Muscle of back (tissue), 11 donors: ENCODE results near the gene NPLOC4. TPM values are rescaled to one million over a fixed set of nuclear protein-coding genes. Genes with fewer than 3 reads are reported as not detected.
"Not testable (repeated sequence)": the region's sequence is repeated elsewhere in the genome, so short reads cannot be mapped to it uniquely, and the experiment has no call there.

Experiments
- DNase-seq, 3 donors: peaks; one replicate each; pipeline versions ENCODE4 v3.0.0 to v3.0.0-alpha.2; 2013
- polyA plus RNA-seq, 10 donors: library from polyadenylated mRNA; unstranded; fragments of 120-200 nt; gene quantifications; one replicate each; pipeline ENCODE4 v1.2.1, GENCODE V29; 2013; ENCODE audit not compliant: insufficient read length in 10 of 10

NPLOC4 gene
- polyA plus RNA-seq, 10 donors: 43.8 to 57.8 (median 50.6) TPM

- DNase-seq: no peak
Measured at GRCh38 chr17:81591971-81592370, 44.9 kb downstream of the NPLOC4 start.

- no peak for DNase-seq
Measured at GRCh38 chr17:81590121-81590520, 46.8 kb downstream of the NPLOC4 start.

- no peak for DNase-seq
Measured at GRCh38 chr17:81589612-81590011, 47.3 kb downstream of the NPLOC4 start.

- DNase-seq: no peak
Measured at GRCh38 chr17:81586096-81586495, 50.8 kb downstream of the NPLOC4 start.

DNA sequence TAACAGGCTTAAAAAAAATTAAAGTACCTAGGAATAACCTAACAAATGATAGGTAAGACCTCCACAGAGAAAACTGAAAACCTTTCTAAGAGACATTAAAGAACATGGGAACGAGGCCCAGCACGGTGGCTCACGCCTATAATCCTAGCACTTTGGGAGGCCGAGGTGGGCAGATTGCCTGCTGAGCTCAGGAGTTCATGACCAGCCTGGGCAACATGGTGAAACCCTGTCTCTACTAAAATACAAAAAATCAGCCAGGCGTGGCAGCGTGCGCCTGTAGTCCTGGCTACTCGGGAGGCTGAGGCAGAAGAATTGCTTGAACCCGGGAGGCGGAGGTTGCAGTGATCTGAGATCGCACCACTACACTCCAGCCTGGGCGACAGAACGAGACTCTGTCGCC lies 52.1 kb downstream of the NPLOC4 start:
- not testable (repeated sequence) for DNase-seq

GRCh38 chr17:81583589-81584342 lies 53.1 kb downstream of the NPLOC4 start:
- no peak for DNase-seq

DNA sequence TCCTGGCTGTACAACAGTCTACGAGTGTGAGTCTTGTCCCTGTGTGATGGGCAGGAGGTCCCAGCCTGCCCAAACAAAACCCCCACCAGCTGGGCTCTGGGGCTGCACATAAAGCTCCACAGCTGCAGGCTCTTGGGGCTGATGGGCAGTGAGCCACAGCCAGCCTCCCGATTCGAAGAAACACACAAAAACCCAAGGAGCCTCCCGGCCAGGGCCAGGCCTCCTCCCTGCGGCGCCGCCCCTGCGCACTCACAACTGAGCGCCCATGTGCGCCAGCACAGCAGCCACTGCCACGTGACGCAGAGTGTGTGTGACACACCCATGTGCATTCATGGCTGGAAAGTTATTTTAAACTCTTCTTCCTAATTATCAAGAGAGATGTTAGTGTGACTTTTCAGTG lies 54.2 kb downstream of the NPLOC4 start:
- no peak for DNase-seq

GRCh38 chr17:81582341-81582740 lies 54.6 kb downstream of the NPLOC4 start:
- no peak for DNase-seq

DNA sequence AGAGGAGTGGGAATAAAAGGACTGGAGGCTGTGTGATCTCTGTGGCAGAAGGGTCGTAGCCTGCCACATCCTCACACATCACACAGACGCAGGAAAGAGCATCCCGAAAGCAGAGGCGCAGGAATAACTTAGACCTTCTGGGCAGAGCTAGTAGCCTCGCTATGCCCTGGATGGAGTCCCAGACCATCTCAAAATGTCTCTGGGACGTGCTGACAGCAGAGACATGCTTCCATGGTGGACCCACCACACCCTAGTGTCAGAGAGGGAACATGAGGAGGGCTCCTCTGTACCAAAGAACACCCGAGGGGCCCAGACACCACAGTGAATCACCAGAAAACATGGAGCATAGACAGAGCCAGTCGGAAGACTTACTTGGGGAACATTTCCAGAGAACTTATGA lies 55.2 kb downstream of the NPLOC4 start:
- no peak for DNase-seq

DNA sequence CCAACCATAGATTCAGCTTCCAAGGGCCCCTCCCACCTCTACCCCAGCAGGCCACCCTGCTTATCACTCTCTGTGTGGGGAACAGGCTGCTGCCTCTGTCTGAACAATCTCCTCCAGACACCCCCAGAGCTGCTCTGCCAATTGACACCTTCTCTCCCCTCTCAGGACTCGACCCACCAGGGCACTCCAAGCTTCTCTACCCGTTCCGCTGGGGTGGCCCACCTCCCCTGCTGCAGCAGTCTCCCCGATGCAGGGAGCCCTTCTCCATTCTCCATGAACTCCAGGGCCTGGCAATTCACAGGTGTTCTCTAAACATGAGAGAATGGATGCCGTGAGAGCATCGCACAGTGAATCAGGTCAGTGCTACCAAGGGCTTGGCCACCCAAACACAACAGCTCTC lies 56.4 kb downstream of the NPLOC4 start:
- DNase-seq: no peak

GRCh38 chr17:81579821-81580321 lies 57.0 kb downstream of the NPLOC4 start:
- DNase-seq: peak in 1 of 3 donors; percentile 59

DNA sequence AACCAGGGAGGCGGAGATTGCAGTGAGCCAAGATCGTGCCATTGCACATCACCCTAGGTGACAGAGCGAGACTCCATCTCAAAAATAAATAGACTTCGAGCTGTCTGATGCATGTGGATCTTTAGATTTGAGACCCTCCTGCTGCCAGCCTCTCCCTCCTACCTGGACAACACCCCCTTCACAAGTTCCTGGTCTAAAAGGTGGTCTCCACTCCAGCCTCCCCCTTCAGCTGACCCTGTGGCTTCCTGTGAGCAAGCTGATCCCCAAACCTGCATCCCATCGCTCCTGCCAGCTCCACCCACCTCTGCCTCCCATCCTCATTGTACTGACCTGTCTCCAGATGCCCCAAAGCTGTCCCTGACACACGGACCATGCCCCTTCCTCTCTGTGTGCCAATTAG lies 57.6 kb downstream of the NPLOC4 start:
- DNase-seq: no peak

DNA sequence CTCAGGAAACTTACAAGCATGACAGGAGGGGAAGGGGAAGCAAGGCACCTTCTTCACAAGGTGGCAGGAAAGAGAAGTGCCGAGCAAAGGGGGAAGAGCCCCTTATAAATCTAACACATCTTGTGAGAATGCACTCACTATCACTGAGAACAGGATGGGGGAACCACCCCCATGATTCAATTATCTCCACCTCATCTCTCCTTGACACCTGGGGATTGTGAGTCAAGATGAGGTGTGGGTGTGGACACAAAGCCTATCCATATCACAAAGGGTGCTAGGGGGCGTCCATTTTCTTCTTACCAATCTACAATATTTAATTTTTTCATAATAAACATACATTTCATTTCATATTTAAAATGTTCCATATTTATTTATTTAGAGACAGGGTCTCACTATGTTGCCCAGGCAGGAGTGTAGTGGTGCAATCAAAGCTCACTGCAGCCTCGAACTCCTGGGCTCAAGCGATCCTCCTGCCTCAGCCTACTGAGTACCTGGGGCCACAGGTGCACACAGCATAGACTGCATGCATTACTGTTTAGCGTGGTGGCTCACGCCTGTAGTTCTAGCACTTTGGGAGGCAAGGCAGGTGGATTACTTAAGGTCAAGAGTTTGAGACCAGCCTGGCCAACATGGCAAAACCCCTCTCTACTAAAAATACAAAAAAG lies 58.2 kb downstream of the NPLOC4 start:
- no peak for DNase-seq

DNA sequence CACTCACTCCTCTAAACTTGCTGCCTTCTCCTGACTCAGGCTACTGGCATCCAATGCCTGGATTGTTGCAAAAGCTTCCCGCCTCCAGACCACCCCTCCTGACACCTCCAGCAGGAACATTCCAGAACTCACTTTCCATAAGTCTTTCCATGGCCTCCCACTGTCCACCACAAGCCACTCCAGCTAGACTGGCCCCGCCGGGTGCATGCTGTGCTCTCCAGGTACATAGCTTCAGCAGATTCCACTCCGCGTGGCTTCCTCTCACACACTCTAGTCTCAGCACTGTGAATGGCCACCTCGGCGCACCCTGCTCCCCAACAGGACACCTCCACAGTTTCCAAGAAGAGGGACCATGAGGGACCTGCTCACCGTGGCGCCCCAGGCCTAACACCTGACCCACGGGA lies 58.9 kb downstream of the NPLOC4 start:
- no peak for DNase-seq

- DNase-seq: no peak
Measured at GRCh38 chr17:81577278-81578000, 59.5 kb downstream of the NPLOC4 start.

GRCh38 chr17:81576621-81577277 lies 60.2 kb downstream of the NPLOC4 start:
- DNase-seq: peak in 1 of 3 donors; percentile 42

DNA sequence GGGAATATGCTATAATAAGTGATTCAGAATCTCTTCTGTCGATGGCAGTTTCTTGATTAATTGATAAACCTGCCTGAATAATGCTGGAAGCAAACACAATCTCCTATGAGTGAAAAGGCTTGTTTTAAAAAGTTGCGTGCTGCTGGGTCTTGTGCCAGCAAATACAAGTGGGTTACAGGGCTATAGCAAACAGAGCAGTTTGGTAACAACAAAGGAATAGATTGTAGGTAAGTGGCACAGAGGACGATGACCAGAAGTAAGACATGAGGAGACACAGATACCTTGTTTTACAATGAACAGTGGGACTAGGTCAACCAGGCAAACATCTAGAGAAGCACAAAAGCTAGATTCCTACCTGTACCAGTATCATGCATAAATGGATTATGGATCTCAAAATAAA lies 61.1 kb downstream of the NPLOC4 start:
- no peak for DNase-seq

GRCh38 chr17:81574643-81574956 lies 62.3 kb downstream of the NPLOC4 start:
- no peak for DNase-seq

DNA sequence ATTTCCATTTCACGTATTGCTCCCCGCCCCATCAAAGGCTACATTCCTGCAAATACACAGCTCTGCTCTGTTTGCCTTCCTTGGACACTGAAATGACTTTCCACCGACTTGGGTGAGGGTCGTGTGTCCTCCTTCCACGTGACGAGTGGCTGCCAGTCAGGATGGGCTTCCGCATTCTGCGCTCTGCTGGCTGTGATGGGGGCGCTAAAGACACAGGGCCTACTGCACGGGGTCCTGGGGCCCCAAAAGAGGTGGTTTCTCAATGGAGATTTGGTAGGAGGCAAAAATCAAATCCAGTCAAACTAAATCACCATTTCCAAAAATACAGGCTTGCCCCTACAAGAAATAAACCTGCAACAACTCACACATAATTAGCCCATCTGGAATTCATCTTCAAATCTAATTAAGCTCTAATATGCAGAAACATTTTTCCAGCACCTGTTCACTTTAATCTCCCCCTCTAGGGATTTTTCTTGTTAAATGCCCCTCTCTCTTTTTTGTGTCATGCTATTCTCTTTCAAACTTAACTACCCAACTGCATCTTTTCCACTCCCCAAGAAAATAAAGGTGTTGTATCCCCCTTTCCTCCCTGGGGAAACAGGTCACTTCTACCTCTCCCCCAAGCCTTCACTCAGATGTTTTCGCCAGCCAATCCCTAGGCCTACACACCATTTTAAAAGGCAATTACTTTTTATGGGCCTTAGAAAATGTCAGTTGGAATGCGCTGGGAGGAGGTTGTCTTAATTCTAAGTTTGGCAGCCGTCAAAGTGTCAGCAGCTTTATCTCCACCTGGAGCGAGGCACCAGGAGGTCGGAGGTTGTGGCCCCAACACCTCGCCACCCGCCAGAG lies 62.9 kb downstream of the NPLOC4 start:
- no peak for DNase-seq

- DNase-seq: no peak
Measured at GRCh38 chr17:81572563-81573168, 64.2 kb downstream of the NPLOC4 start.

DNA sequence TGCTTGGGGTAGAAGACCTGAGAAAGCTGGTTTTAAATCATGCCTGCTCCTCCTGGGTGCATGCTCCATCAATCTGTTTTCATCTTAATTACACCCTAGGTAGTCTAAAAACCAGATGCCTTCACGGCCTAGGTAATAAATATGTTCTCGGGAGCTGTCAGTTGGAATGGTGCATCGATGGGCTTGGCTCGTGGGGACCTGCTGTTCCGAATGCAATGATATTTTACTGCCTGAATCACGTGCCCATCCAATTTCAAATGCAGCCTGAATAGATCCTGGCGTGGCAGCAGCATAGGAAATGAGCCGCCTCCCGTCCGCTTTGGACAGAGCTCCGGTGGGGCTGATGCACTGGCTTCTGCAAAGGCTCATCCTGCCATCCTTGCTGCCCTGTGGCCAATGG lies 65.9 kb downstream of the NPLOC4 start:
- no peak for DNase-seq
